ENCODE measurements around the gene BCDIN3D.

DNA sequence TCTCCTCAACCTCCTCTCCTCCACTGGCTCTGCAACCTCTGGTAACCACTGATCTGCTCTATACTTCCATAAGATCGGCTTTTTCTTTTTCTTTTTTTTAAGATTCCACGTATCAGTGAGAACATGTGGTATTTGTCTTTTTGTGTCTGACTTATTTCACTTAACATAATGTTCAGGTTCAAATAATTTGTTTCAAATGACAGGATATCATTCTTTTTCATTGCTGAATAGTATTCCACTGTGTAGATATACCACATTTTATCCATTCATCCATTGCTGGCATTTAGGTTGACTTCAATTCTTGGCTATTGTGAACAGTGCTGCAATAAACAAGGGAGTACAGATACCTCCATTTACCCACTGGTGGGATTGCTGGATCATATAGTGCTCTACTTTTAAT, 55.2 kb downstream of the BCDIN3D start:
- TF ChIP-seq FOXA1 (IDR thresholded peaks at IDR 0.05) (no peak), HDGF (IDR thresholded peaks at IDR 0.05; ENCODE audit: borderline replicate concordance) (no peak), NFRKB (IDR thresholded peaks at IDR 0.05) (no peak), CTBP1 (IDR thresholded peaks at IDR 0.05; ENCODE audit: borderline replicate concordance) (no peak), ZNF384 (IDR thresholded peaks at IDR 0.05) (no peak), BHLHE40 (IDR thresholded peaks at IDR 0.05; ENCODE audit: borderline replicate concordance) (no peak), FOXM1 (IDR thresholded peaks at IDR 0.05; ENCODE audit: borderline replicate concordance) (no peak), SUZ12 (IDR thresholded peaks at IDR 0.05) (no peak), ELF4 (IDR thresholded peaks at IDR 0.05) (no peak), FOXK2 (IDR thresholded peaks at IDR 0.05) (no peak), SP1 (IDR thresholded peaks at IDR 0.05) (no peak)
- TF ChIP-seq, protein P1, sequence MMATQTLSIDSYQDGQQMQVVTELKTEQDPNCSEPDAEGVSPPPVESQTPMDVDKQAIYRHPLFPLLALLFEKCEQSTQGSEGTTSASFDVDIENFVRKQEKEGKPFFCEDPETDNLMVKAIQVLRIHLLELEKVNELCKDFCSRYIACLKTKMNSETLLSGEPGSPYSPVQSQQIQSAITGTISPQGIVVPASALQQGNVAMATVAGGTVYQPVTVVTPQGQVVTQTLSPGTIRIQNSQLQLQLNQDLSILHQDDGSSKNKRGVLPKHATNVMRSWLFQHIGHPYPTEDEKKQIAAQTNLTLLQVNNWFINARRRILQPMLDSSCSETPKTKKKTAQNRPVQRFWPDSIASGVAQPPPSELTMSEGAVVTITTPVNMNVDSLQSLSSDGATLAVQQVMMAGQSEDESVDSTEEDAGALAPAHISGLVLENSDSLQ (IDR thresholded peaks at IDR 0.05): no peak

All from HEK293T (cell line).